HUDEP-2 (cell line): ENCODE data around the gene ACTR1B.
"Not testable (repeated sequence)": the region's sequence is repeated elsewhere in the genome, so short reads cannot be mapped to it uniquely, and the experiment has no call there.

Experiments used
- DNase-seq, 76 experiments: peaks; one replicate each; lab custom pipeline; 2025; ENCODE audit not compliant: unreplicated experiment in 76 of 76; lab: John Stamatoyannopoulos, UW

Gene ACTR1B

GRCh38 chr2:97663962-97664635, at the start of gene ACTR1B:
TSS of gene ACTR1B (minus strand) at chr2:97664044. CDS start at chr2:97663890, 154 bp downstream.
- peak in 75 of 76 experiments; percentile 65 to 98 (median 95) for DNase-seq

GRCh38 chr2:97712693-97713295, 49.0 kb upstream of the ACTR1B start:
- no peak for DNase-seq

GRCh38 chr2:97712175-97712574, 48.3 kb upstream of the ACTR1B start:
- not testable (repeated sequence) for DNase-seq

- DNase-seq, result no peak
Measured at GRCh38 chr2:97711394-97711711, 47.5 kb upstream of the ACTR1B start.

- DNase-seq, result peak in 1 of 76 experiments; percentile 5
Measured at GRCh38 chr2:97708608-97709007, 44.8 kb upstream of the ACTR1B start.

GRCh38 chr2:97708048-97708380, 44.2 kb upstream of the ACTR1B start:
- DNase-seq, result no peak

GRCh38 chr2:97707362-97708047, 43.7 kb upstream of the ACTR1B start:
- DNase-seq, result no peak

GRCh38 chr2:97706708-97707345, 43.0 kb upstream of the ACTR1B start:
- no peak for DNase-seq

- DNase-seq, result no peak
Measured at GRCh38 chr2:97706112-97706511, 42.3 kb upstream of the ACTR1B start.

- DNase-seq, result no peak
Measured at GRCh38 chr2:97704989-97705388, 41.1 kb upstream of the ACTR1B start.

GRCh38 chr2:97703741-97704140, 39.9 kb upstream of the ACTR1B start:
- DNase-seq, result no peak

- no peak for DNase-seq
Measured at GRCh38 chr2:97702731-97703470, 39.1 kb upstream of the ACTR1B start.

GRCh38 chr2:97701851-97702465, 38.1 kb upstream of the ACTR1B start:
- DNase-seq, result no peak

GRCh38 chr2:97701186-97701585, 37.3 kb upstream of the ACTR1B start:
- DNase-seq, result no peak

- DNase-seq, result peak in 49 of 76 experiments; percentile 1 to 70 (median 28)
Measured at GRCh38 chr2:97699765-97700444, 36.1 kb upstream of the ACTR1B start.

GRCh38 chr2:97698530-97698929, 34.7 kb upstream of the ACTR1B start:
- no peak for DNase-seq

- peak in 74 of 76 experiments; percentile 2 to 89 (median 70) for DNase-seq
Measured at GRCh38 chr2:97697252-97698235, 33.7 kb upstream of the ACTR1B start.

- no peak for DNase-seq
Measured at GRCh38 chr2:97695744-97696143, 31.9 kb upstream of the ACTR1B start.

GRCh38 chr2:97693476-97693875, 29.6 kb upstream of the ACTR1B start:
- DNase-seq, result no peak
